HG03159 (cell line): ENCODE data around the gene DCAF11.

ENCODE experiments used
- ATAC-seq: cut with Tn5 transposase; IDR thresholded peaks from one replicate; pipeline ENCODE4 v1.9.1; 2021; ENCODE audit warnings: mild to moderate bottlenecking, moderate library complexity; ENCODE audit not compliant: unreplicated experiment

The DCAF11 gene

DNA sequence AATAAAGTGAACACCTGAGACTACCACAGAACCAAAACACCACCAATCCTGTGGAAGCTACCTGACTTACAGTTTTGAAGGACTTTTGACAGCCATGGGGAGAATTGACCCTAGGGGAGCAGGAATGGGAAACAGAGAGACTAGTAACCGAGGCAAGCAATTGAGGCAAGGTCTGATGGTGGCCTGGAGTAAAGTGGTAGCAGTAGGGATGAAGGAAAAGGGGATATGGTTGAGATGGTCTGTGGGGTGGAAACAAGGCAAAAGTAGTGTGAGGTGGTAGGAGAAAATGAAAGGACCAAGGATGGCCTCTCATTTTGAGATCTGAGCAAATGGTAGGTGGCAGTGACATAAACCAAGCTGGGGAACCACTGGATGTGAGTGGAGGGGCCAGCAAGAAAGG lies 42.3 kb downstream of the DCAF11 start:
- ATAC-seq: no peak

DNA sequence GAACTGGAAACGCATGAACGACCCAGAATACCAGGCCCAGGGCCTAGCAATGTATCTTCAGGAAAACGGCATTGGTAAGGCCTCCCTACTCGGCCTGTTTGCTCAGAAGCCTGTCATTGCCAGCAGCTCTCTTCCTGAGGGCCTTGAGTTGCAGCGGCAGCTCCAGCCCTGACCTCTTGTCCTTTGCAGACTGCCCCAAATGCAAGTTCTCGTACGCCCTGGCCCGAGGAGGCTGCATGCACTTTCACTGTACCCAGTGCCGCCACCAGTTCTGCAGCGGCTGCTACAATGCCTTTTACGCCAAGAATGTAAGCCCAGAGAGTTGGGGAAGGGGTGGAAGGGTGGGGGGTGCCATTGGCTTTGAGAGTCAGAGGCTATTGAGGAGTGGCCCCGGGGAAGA lies 42.8 kb downstream of the DCAF11 start:
- ATAC-seq: no peak

DNA sequence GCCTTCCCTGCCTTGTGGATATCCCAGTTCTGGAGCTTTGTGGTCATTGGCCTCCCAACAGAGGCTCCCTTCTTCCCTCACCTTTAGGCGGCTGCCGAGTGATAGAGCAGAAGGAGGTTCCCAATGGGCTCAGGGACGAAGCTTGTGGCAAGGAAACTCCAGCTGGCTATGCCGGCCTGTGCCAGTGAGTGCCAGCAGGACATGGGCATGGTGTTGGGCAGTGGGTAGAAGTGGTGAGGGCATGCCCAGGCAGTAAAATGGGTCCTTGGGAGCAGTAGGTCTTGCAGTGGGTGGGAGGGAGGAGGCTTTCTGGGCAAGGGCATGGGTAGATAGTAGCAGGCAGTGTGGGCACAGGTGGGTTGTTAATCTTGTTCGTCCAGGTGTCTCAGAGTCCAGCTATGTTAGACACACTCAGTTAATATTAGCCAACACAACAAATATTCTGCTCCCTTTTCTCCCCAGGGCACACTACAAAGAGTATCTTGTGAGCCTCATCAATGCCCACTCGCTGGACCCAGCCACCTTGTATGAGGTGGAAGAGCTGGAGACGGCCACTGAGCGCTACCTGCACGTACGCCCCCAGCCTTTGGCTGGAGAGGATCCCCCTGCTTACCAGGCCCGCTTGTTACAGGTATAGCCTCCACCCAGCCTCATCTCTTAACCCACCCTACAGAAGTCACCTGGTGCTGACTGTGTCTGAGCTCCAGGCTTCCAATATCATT lies 45.4 kb downstream of the DCAF11 start:
- ATAC-seq: no peak

- ATAC-seq: no peak
Measured at GRCh38 chr14:24160499-24160849, 45.9 kb downstream of the DCAF11 start.

GRCh38 chr14:24160850-24161804 lies 46.5 kb downstream of the DCAF11 start, which contains the start of gene IRF9:
TSS of gene IRF9 (plus strand) at chr14:24161265. CDS start at chr14:24162145, 880 bp downstream.
- ATAC-seq: peak; percentile 76

DNA sequence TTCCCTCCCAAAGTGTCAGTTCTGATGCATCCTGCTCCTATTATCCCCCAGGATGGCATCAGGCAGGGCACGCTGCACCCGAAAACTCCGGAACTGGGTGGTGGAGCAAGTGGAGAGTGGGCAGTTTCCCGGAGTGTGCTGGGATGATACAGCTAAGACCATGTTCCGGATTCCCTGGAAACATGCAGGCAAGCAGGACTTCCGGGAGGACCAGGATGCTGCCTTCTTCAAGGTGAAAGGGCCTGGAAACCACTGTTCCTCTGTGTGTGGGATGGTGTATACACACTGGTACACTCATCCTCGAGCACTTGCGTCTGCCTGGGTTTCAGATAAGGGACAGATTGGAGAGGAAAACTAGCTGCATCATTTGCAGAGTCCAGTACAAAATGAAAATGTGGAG lies 47.5 kb downstream of the DCAF11 start:
- ATAC-seq: no peak

GRCh38 chr14:24164518-24164991 lies 50.0 kb downstream of the DCAF11 start:
- no peak for ATAC-seq

DNA sequence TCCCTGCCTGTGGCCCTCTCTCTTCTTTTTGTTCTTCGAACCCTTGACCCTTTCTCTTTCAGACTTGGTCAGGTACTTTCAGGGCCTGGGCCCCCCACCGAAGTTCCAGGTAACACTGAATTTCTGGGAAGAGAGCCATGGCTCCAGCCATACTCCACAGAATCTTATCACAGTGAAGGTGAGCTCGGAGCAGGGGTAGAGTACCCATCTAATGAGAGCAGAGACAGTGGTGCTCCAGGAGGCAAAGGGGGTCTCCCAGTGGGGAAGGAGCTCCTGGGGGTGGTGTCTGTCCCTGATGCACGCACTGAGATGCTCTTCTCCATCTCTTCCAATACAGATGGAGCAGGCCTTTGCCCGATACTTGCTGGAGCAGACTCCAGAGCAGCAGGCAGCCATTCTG lies 51.2 kb downstream of the DCAF11 start:
- no peak for ATAC-seq

DNA sequence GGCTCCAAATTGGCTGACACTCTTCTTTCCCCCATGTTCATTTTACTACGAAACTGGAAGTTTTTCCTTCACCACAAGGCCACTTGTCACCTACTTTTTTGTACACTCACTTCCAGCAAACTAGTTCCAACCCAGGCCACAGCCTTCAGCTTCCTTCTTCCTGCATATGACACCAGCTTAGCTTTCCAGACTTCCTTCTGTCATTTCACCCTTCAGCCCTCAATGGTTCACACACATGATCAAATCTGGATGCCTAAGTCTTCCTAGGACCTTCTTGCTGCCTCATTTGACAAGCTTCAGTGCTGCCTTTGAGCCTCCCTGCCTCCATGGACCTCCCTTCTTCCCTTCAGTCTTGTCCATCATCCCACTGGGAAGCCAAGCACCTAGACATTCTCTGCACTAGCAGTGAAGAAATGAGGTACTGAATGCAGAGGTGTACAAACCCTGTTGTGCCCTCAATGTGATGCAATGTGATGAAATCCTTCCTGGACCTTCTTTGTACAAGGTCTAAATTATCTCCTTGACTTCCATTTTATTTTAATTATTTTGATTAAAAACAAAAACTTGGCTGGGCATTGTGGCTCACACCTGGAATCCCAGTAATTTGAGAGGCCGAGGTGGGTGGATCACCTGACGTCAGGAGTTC lies 53.0 kb downstream of the DCAF11 start:
- ATAC-seq: no peak

GRCh38 chr14:24171422-24172260 lies 57.1 kb downstream of the DCAF11 start, which contains the start of gene REC8:
TSS of gene REC8 (plus strand) at chr14:24172080. CDS start at chr14:24172553, 473 bp downstream.
- peak; percentile 80 for ATAC-seq

- ATAC-seq: no peak
Measured at GRCh38 chr14:24172261-24172860, 57.8 kb downstream of the DCAF11 start.

DNA sequence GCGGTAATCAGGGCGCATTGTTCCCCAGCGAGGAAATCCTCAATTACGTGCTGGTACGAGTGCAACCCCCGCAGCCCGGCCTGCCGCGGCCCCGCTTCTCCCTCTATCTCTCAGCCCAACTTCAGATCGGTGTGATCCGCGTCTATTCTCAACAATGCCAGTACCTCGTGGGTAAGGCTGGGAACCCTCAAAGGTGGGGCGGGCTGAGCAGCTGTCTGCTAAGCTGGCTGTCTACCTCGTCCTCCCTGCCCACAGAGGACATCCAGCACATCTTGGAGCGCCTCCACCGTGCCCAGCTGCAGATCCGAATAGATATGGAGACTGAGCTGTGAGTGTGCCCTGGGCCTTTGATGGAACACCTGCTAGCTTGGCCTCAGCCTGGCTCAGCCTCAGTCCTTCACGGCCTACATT lies 58.3 kb downstream of the DCAF11 start:
- no peak for ATAC-seq
